ENCODE results near the gene HTR3B.
"Not testable (repeated sequence)": the region's sequence is repeated elsewhere in the genome, so short reads cannot be mapped to it uniquely, and the experiment has no call there.

The HTR3B gene

GRCh38 chr11:113904379-113905101 is at the start of gene HTR3B:
TSS of gene HTR3B (plus strand) at chr11:113904796. CDS start at chr11:113904934, 138 bp downstream.
- DNase-seq (ENCODE audit: low spot score), result no peak

- no peak for DNase-seq (ENCODE audit: low spot score)
Measured at GRCh38 chr11:113855803-113856202, 48.8 kb upstream of the HTR3B start.

- DNase-seq (ENCODE audit: low spot score), result no peak
Measured at GRCh38 chr11:113856966-113857759, 47.4 kb upstream of the HTR3B start.

GRCh38 chr11:113859665-113860064 is 44.9 kb upstream of the HTR3B start:
- no peak for DNase-seq (ENCODE audit: low spot score)

- DNase-seq (ENCODE audit: low spot score), result no peak
Measured at GRCh38 chr11:113862435-113862834, 42.2 kb upstream of the HTR3B start.

- no peak for DNase-seq (ENCODE audit: low spot score)
Measured at GRCh38 chr11:113864410-113864809, 40.2 kb upstream of the HTR3B start.

- DNase-seq (ENCODE audit: low spot score), result no peak
Measured at GRCh38 chr11:113865873-113866272, 38.7 kb upstream of the HTR3B start.

GRCh38 chr11:113867843-113868503 is 36.6 kb upstream of the HTR3B start:
- DNase-seq (ENCODE audit: low spot score), result no peak

GRCh38 chr11:113871336-113871735 is 33.3 kb upstream of the HTR3B start:
- no peak for DNase-seq (ENCODE audit: low spot score)

GRCh38 chr11:113873236-113873626 is 31.4 kb upstream of the HTR3B start:
- no peak for DNase-seq (ENCODE audit: low spot score)

GRCh38 chr11:113874096-113874495 is 30.5 kb upstream of the HTR3B start:
- DNase-seq (ENCODE audit: low spot score), result no peak

GRCh38 chr11:113874581-113875233 is 29.9 kb upstream of the HTR3B start:
- peak; percentile 41 for DNase-seq (ENCODE audit: low spot score)

- peak; percentile 100 for DNase-seq (ENCODE audit: low spot score)
Measured at GRCh38 chr11:113875234-113876073, 29.1 kb upstream of the HTR3B start, which contains the start of gene USP28. TSS of gene USP28 (minus strand) at chr11:113875572. CDS start at chr11:113875501, 71 bp downstream.

GRCh38 chr11:113876074-113876797 is 28.4 kb upstream of the HTR3B start:
- DNase-seq (ENCODE audit: low spot score), result no peak

GRCh38 chr11:113876798-113877669 is 27.6 kb upstream of the HTR3B start:
- DNase-seq (ENCODE audit: low spot score), result no peak

- no peak for DNase-seq (ENCODE audit: low spot score)
Measured at GRCh38 chr11:113877670-113878055, 26.9 kb upstream of the HTR3B start.

- DNase-seq (ENCODE audit: low spot score), result not testable (repeated sequence)
Measured at GRCh38 chr11:113879446-113879845, 25.1 kb upstream of the HTR3B start.

- no peak for DNase-seq (ENCODE audit: low spot score)
Measured at GRCh38 chr11:113880971-113881370, 23.6 kb upstream of the HTR3B start.

- DNase-seq (ENCODE audit: low spot score), result no peak
Measured at GRCh38 chr11:113881856-113882255, 22.7 kb upstream of the HTR3B start.

Measured in GM03348 (cell line).